Panc1 (cell line): ENCODE data around the gene CDCP1. TPM values are rescaled to one million over a fixed set of nuclear protein-coding genes. Genes with fewer than 3 reads are reported as not detected.

Source experiments
- ATAC-seq: fragments of 200-7000 bp; cut with Tn5 transposase; 2 replicates; pipeline ENCODE4 v1.9.1; 2020; ENCODE audit warnings: mild to moderate bottlenecking, moderate library complexity
- BruUV-seq: library from RNA; stranded (reverse); fragments of 400-500 nt; replicated peaks from 2 replicates; lab custom pipeline; 2021; lab: Mats Ljungman, UMichigan
- CTCF ChIA-PET: fragments of 300-600 bp; sonication (Branson Sonifier 250); formaldehyde crosslinking; loops from one replicate; lab custom pipeline; 2022; ENCODE audit warnings: antibody characterized with exemption; lab: Charles Lee
- POLR2A ChIA-PET: fragments of 300-600 bp; sonication (Branson Sonifier 250); formaldehyde crosslinking; loops from one replicate; lab custom pipeline; 2022; ENCODE audit warnings: antibody characterized with exemption; lab: Charles Lee
- DNase-seq: peaks from one replicate; pipeline ENCODE4 v3.0.0-alpha.2; 2010; ENCODE audit warnings: low read depth, low spot score
- H3K27ac ChIP-seq: 2 replicates; pipeline ENCODE4 v1.5.1; 2011; ENCODE audit warnings: mild to moderate bottlenecking, low read length, inconsistent platforms
- H3K27me3 ChIP-seq: fragments of 200-500 bp; sonication (Bioruptor generic); 2 replicates; pipeline ENCODE4 v1.6.0; 2014; ENCODE audit warnings: low read length, inconsistent platforms; ENCODE audit not compliant: control insufficient read depth, insufficient read depth
- H3K36me3 ChIP-seq: fragments of 200-500 bp; sonication (Bioruptor generic); 2 replicates; pipeline ENCODE4 v1.5.1; 2014; ENCODE audit warnings: inconsistent platforms, mild to moderate bottlenecking, low read length, moderate library complexity; ENCODE audit not compliant: control insufficient read depth, insufficient read depth
- H3K4me1 ChIP-seq: 2 replicates; pipeline ENCODE4 v1.5.1; 2011; ENCODE audit warnings: inconsistent platforms, mild to moderate bottlenecking, low read length, moderate library complexity; ENCODE audit not compliant: control insufficient read depth, insufficient read depth
- H3K4me3 ChIP-seq, 2 experiments: 2 replicates each; pipeline ENCODE4 v1.5.1; 2011 to 2012; ENCODE audit warnings: low read depth in 2 of 2, low read length in 2 of 2, mild to moderate bottlenecking in 2 of 2, inconsistent platforms in 1 of 2, moderate library complexity in 1 of 2
- H3K9me3 ChIP-seq: fragments of 200-500 bp; sonication (Bioruptor generic); 2 replicates; pipeline ENCODE4 v1.5.1; 2014; ENCODE audit warnings: low read depth, mild to moderate bottlenecking, inconsistent platforms, low read length, moderate library complexity; ENCODE audit not compliant: control insufficient read depth, insufficient read depth
- POLR2AphosphoS5 ChIP-seq: IDR thresholded peaks from 2 replicates; pipeline ENCODE4 v1.6.1; 2012; ENCODE audit warnings: mild to moderate bottlenecking, low read depth, low read length, moderate library complexity
- REST ChIP-seq, 2 experiments: IDR thresholded peaks; 2 replicates each; pipeline ENCODE4 v1.6.1; 2011 to 2012; ENCODE audit warnings: low read depth in 2 of 2, control low read depth in 1 of 2, low read length in 1 of 2, mild to moderate bottlenecking in 1 of 2, moderate library complexity in 1 of 2; ENCODE audit not compliant: insufficient read depth in 1 of 2
- SIN3A ChIP-seq: IDR thresholded peaks from 2 replicates; pipeline ENCODE4 v1.6.1; 2012; ENCODE audit warnings: low read depth, mild to moderate bottlenecking, low read length, moderate library complexity, borderline replicate concordance; ENCODE audit not compliant: insufficient read depth
- TCF7L2 ChIP-seq: IDR thresholded peaks from 2 replicates; pipeline ENCODE4 v1.6.1; 2011; ENCODE audit warnings: mild to moderate bottlenecking, low read depth, low read length, inconsistent platforms
- in situ Hi-C: cut with HindIII; loops from 2 replicates; pipeline ENCODE4 v1.10.0; 2016; ENCODE audit warnings: low sequenced_read_pairs, low pct_unique_long_range_greater_than_20kb
- intact Hi-C: fragments of 100-400 bp; cut with micrococcal nuclease; formaldehyde crosslinking; loops from one replicate; pipeline ENCODE4 v1.10.0; 2022; ENCODE audit not compliant: unreplicated experiment
- total RNA-seq: library from RNA; stranded (reverse); gene quantifications from one replicate; pipeline ENCODE4 v1.2.1, GENCODE V29; 2021; ENCODE audit not compliant: unreplicated experiment
- TF ChIP-seq, protein P1 (sequence below): fragments of 450-650 bp; IDR thresholded peaks from 2 replicates; pipeline ENCODE4 v1.5.1; 2017; ENCODE audit warnings: mild to moderate bottlenecking

CDCP1 gene
- total RNA-seq, 1 experiment from 2014 or later: 47.8 TPM

DNA sequence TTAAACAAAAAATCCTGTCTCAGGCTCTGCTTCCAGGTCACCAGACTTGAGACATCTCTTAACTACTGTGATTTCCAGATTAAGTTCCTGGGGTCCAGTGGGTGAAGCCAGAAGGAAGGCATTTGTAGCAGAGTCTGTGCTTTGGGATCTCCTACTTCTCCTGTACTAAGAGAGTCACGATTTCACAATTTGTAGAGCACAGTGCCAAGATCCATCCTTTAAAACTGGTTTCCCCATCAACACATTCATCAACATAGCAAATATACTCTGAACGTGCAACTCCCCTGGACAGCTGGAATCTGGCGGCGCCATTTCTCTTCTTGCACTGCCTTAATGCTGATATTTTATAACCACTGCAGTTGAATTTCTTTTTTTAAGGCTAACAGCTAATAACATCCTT, 33.2 kb downstream of the CDCP1 start:
- Histone ChIP-seq H3K36me3 (no peaks in the 10 kb centered on the region; the same call in 1 of the 2 replicates), H3K27me3 (no peaks in the 10 kb centered on the region), H3K4me3 (no peak overlapping the region), H3K9me3 (no peaks in the 10 kb centered on the region), H3K27ac (no peak overlapping the region), H3K4me1 (no peaks in the 10 kb centered on the region)
- DNase-seq (no peak), ATAC-seq (no peak)
- ChIA-PET POLR2A (no interaction called here), CTCF (interaction anchor here (0.6 kb wide), 1 partner anchor 25 kb away, joined by 4 read pairs; no protein-coding TSS in a partner anchor)
- in situ Hi-C loops: no loop called here
- intact Hi-C loops: no loop called here
- BruUV-seq: no TSS peak
- TF ChIP-seq SIN3A: no peak
- TF ChIP-seq, protein P1, sequence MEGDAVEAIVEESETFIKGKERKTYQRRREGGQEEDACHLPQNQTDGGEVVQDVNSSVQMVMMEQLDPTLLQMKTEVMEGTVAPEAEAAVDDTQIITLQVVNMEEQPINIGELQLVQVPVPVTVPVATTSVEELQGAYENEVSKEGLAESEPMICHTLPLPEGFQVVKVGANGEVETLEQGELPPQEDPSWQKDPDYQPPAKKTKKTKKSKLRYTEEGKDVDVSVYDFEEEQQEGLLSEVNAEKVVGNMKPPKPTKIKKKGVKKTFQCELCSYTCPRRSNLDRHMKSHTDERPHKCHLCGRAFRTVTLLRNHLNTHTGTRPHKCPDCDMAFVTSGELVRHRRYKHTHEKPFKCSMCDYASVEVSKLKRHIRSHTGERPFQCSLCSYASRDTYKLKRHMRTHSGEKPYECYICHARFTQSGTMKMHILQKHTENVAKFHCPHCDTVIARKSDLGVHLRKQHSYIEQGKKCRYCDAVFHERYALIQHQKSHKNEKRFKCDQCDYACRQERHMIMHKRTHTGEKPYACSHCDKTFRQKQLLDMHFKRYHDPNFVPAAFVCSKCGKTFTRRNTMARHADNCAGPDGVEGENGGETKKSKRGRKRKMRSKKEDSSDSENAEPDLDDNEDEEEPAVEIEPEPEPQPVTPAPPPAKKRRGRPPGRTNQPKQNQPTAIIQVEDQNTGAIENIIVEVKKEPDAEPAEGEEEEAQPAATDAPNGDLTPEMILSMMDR: no peak
- no peak for TF ChIP-seq TCF7L2
- no peak for TF ChIP-seq POLR2AphosphoS5
- no peak for TF ChIP-seq REST (IDR thresholded peaks at IDR 0.05; ENCODE audit: insufficient read depth in 1 of 2, low read depth in 2 of 2, low read length in 1 of 2)

GRCh38 chr3:45110509-45110833, 35.7 kb downstream of the CDCP1 start:
- Histone ChIP-seq H3K36me3 (no peaks in the 10 kb centered on the region), H3K4me3 (no peak overlapping the region), H3K27ac (no peak overlapping the region), H3K4me1 (peaks cover 6% of the 10 kb centered on the region), H3K27me3 (no peaks in the 10 kb centered on the region), H3K9me3 (no peaks in the 10 kb centered on the region)
- ATAC-seq: no peak
- no peak for DNase-seq
- in situ Hi-C loops (no loop called here), intact Hi-C loops (no loop called here)
- BruUV-seq: no TSS peak
- CTCF ChIA-PET: no interaction called here
- TF ChIP-seq TCF7L2: no peak
- no peak for TF ChIP-seq SIN3A
- TF ChIP-seq, protein P1: no peak
- POLR2A ChIA-PET: no interaction called here
